Sigmoid colon (tissue), 7 donors: ENCODE measurements around the gene PRUNE2. TPM values are rescaled to one million over a fixed set of nuclear protein-coding genes. Genes with fewer than 3 reads are reported as not detected.
A peak's percentile ranks its signal among the peaks of the same experiment; 100 is the strongest.
"Not testable (repeated sequence)": the region's sequence is repeated elsewhere in the genome, so short reads cannot be mapped to it uniquely, and the experiment has no call there.

Source experiments
- DNase-seq: peaks from one replicate; pipeline ENCODE4 v3.0.0-alpha.2; 2019
- H3K27ac ChIP-seq, 4 donors: fragments of 200-600 bp; sonication (generic); one replicate each; pipeline ENCODE4 v1.5.1; 2016 to 2019; ENCODE audit warnings: mild to moderate bottlenecking in 1 of 4
- H3K27me3 ChIP-seq, 3 donors: fragments of 200-600 bp; sonication (generic); one replicate each; pipeline ENCODE4 v1.5.1; 2019; ENCODE audit warnings: mild to moderate bottlenecking in 1 of 3
- H3K36me3 ChIP-seq, 4 donors: fragments of 200-600 bp; sonication (generic); one replicate each; pipeline ENCODE4 v1.5.1; 2016 to 2019
- H3K4me1 ChIP-seq, 4 donors: fragments of 200-600 bp; sonication (generic); one replicate each; pipeline ENCODE4 v1.5.1; 2017 to 2019
- H3K4me3 ChIP-seq, 4 donors: fragments of 200-600 bp; sonication (generic); one replicate each; pipeline ENCODE4 v1.5.1; 2017 to 2019; ENCODE audit warnings: mild to moderate bottlenecking in 2 of 4, moderate library complexity in 1 of 4
- H3K9me3 ChIP-seq, 4 donors: fragments of 200-600 bp in 3 of 4; sonication (generic) in 3 of 4; one replicate each; pipeline versions ENCODE4 v1.5.1 to v1.6.1; 2013 to 2019
- EP300 ChIP-seq, 4 donors: sonication (generic); formaldehyde crosslinking; IDR thresholded peaks; one replicate each; pipeline ENCODE4 v1.6.1; 2017; ENCODE audit warnings: antibody characterized with exemption in 4 of 4
- POLR2A ChIP-seq, 2 donors: fragments of 450-650 bp; IDR thresholded peaks; one replicate each; pipeline ENCODE4 v1.6.1; 2016; ENCODE audit warnings: antibody characterized with exemption in 2 of 2, mild to moderate bottlenecking in 2 of 2, moderate library complexity in 2 of 2
- POLR2AphosphoS5 ChIP-seq, 4 donors: sonication (generic); formaldehyde crosslinking; IDR thresholded peaks; one replicate each; pipeline ENCODE4 v1.6.1; 2017; ENCODE audit warnings: antibody characterized with exemption in 4 of 4
- WGBS, 2 donors: extraction: QIAGEN DNeasy Blood & Tissue Kit; methylation state at CpG; one replicate each; pipeline ENCODE4 v1.1.7; 2013; 5-methylcytosine and 5-hydroxymethylcytosine counted together
- intact Hi-C: fragments of 100-400 bp; cut with DNase I; formaldehyde crosslinking; loops from one replicate; pipeline ENCODE4 v1.15.1; 2023
- polyA plus RNA-seq, 3 donors: library from polyadenylated mRNA; stranded (reverse); fragments of 200-250 nt; gene quantifications; one replicate each; pipeline ENCODE4 v1.2.3, GENCODE V29; 2013
- total RNA-seq, 4 donors: library from RNA; depleted of rRNA; stranded (reverse); fragments of >200 nt; gene quantifications; one replicate each; pipeline ENCODE4 v1.1.0, GENCODE V29; 2016
- TF ChIP-seq, protein P1 (sequence below), 4 experiments: fragments of 450-650 bp in 3 of 4; fragments of 200-600 bp in 1 of 4; IDR thresholded peaks; one replicate each; pipeline ENCODE4 v1.5.1; 2016 to 2019; ENCODE audit warnings: antibody characterized with exemption in 4 of 4, mild to moderate bottlenecking in 3 of 4, moderate library complexity in 2 of 4
- donor health status: healthy with polysubstance abuse.
- donor health status: Bipolar disorder and iron deficiency.
- donor health status: healthy.

PRUNE2 gene
- total and polyA plus RNA-seq, 7 donors: 7.4 to 536 (median 440) TPM

- no peaks in the 10 kb centered on the region for H3K36me3 ChIP-seq
- no peaks in the 10 kb centered on the region for H3K9me3 ChIP-seq
- H3K4me3 ChIP-seq: no peak overlapping the region
- no peak for TF ChIP-seq EP300 (IDR thresholded peaks at IDR 0.05)
- peak; percentile 21 to 51 (median 36) for TF ChIP-seq POLR2AphosphoS5 (IDR thresholded peaks at IDR 0.05)
- TF ChIP-seq, protein P1, sequence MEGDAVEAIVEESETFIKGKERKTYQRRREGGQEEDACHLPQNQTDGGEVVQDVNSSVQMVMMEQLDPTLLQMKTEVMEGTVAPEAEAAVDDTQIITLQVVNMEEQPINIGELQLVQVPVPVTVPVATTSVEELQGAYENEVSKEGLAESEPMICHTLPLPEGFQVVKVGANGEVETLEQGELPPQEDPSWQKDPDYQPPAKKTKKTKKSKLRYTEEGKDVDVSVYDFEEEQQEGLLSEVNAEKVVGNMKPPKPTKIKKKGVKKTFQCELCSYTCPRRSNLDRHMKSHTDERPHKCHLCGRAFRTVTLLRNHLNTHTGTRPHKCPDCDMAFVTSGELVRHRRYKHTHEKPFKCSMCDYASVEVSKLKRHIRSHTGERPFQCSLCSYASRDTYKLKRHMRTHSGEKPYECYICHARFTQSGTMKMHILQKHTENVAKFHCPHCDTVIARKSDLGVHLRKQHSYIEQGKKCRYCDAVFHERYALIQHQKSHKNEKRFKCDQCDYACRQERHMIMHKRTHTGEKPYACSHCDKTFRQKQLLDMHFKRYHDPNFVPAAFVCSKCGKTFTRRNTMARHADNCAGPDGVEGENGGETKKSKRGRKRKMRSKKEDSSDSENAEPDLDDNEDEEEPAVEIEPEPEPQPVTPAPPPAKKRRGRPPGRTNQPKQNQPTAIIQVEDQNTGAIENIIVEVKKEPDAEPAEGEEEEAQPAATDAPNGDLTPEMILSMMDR (IDR thresholded peaks at IDR 0.05): no peak
- WGBS, 2 donors: 56 to 81% methylated on average over 7 of the region's 7 CpGs
- DNase-seq: no peak
- peaks cover 0 to 91% (median 60%) of the 10 kb centered on the region in 4 donors for H3K4me1 ChIP-seq
- H3K27ac ChIP-seq: peak overlapping the region; percentile 73 to 95 (median 82)
- intact Hi-C loops: loop anchor here (5.0 kb wide), 1 partner anchor 49 kb away; no protein-coding TSS in a partner anchor
- H3K27me3 ChIP-seq: no peaks in the 10 kb centered on the region
Observed at GRCh38 chr9:76866689-76867088, 39.2 kb downstream of the PRUNE2 start.

DNA sequence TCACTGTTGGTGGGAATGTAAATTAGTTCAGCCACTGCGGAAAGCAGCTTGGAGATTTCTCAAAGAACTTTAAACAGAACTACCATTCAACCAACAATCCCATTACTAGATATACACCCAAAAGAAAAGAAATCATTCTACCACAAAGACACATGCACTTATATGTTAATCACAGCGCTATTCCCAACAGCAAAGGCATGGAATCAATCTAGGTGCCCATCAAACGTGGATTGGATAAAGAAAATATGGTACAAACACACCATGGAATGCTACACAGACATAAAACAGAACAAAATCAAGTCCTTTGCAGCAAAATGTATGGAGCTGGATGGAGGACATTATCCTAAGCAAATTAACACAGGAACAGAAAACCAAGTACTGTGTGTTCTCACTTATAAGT, 42.1 kb downstream of the PRUNE2 start:
- 74 to 91% methylated on average over 3 of the region's 3 CpGs for WGBS, 2 donors
- no peaks in the 10 kb centered on the region for H3K36me3 ChIP-seq
- no peak overlapping the region for H3K4me3 ChIP-seq
- DNase-seq: no peak
- TF ChIP-seq EP300 (IDR thresholded peaks at IDR 0.05) (no peak), POLR2AphosphoS5 (IDR thresholded peaks at IDR 0.05) (no peak), POLR2A (IDR thresholded peaks at IDR 0.05) (no peak)
- TF ChIP-seq, protein P1 (IDR thresholded peaks at IDR 0.05): no peak
- H3K9me3 ChIP-seq: no peaks in the 10 kb centered on the region
- H3K27ac ChIP-seq: peak overlapping the region; percentile 43 to 95 (median 82)
- no peaks in the 10 kb centered on the region for H3K27me3 ChIP-seq
- peaks cover 0 to 71% (median 55%) of the 10 kb centered on the region in 4 donors for H3K4me1 ChIP-seq
- intact Hi-C loops: no loop called here

GRCh38 chr9:76859860-76860259, 46.1 kb downstream of the PRUNE2 start:
- Histone ChIP-seq H3K36me3 (no peaks in the 10 kb centered on the region), H3K4me3 (no peak overlapping the region), H3K27me3 (no peaks in the 10 kb centered on the region), H3K27ac (peak overlapping the region in 3 of 4 donors; percentile 39 to 95 (median 88)), H3K4me1 (peaks cover 0 to 61% (median 43%) of the 10 kb centered on the region in 4 donors), H3K9me3 (no peaks in the 10 kb centered on the region)
- DNase-seq: no peak
- TF ChIP-seq, protein P1 (IDR thresholded peaks at IDR 0.05): no peak
- TF ChIP-seq POLR2A (IDR thresholded peaks at IDR 0.05): no peak
- no peak for TF ChIP-seq POLR2AphosphoS5 (IDR thresholded peaks at IDR 0.05)
- intact Hi-C loops: no loop called here
- WGBS, 2 donors: 89 to 91% methylated on average over 4 of the region's 4 CpGs

- H3K27me3 ChIP-seq, H3K9me3 ChIP-seq, intact Hi-C loops, DNase-seq, H3K36me3 ChIP-seq, H3K4me3 ChIP-seq: not testable (repeated sequence)
- Histone ChIP-seq H3K27ac (peak overlapping the region in 1 of 4 donors; percentile 67), H3K4me1 (peaks cover 0 to 54% (median 32%) of the 10 kb centered on the region in 4 donors)
- 90 to 91% methylated on average over 2 of the region's 2 CpGs for WGBS, 2 donors
Observed at GRCh38 chr9:76858248-76858647, 47.7 kb downstream of the PRUNE2 start.

DNA sequence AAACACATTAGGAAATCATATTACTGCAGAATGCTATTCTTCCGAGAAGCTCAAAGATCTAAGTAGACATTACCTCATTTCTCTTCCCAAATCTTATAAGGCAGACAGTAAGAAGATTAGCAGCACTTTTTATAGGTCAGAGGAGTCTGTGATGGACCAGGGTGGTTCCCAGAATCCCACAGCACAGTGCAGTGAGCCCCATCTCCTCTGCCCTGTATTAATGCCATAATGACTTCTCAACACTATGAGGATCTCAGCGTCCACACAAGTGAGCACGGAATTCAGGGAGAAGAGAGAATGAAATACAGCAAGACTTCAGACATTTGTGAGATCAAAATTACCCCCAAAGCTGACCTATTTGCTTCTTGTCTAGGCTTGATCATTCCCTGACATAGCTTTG, 49.9 kb downstream of the PRUNE2 start:
- WGBS, 2 donors: 92 to 97% methylated on average over 3 of the region's 3 CpGs
- peak overlapping the region; percentile 21 to 67 (median 40) for H3K27ac ChIP-seq
- H3K36me3 ChIP-seq: peaks cover 0 to 13% (median 0%) of the 10 kb centered on the region in 4 donors
- DNase-seq: no peak
- H3K27me3 ChIP-seq: no peaks in the 10 kb centered on the region
- no peaks in the 10 kb centered on the region for H3K9me3 ChIP-seq
- peaks cover 0 to 45% (median 17%) of the 10 kb centered on the region in 4 donors for H3K4me1 ChIP-seq
- intact Hi-C loops: no loop called here
- TF ChIP-seq POLR2AphosphoS5 (IDR thresholded peaks at IDR 0.05) (no peak), EP300 (IDR thresholded peaks at IDR 0.05) (no peak), POLR2A (IDR thresholded peaks at IDR 0.05) (no peak)
- TF ChIP-seq, protein P1 (IDR thresholded peaks at IDR 0.05): no peak
- H3K4me3 ChIP-seq: no peak overlapping the region
